Hypothalamus (tissue), 51 donors: ENCODE measurements around the gene SELE.

Experiments
- DNase-seq, 51 donors: peaks; one replicate each; lab custom pipeline; 2025; lab: John Stamatoyannopoulos, UW

The SELE gene

GRCh38 chr1:169733924-169734323 is at the start of gene SELE:
Gene SELE, minus strand, starts transcription at chr1:169734079. Its CDS starts 467 bp downstream, at chr1:169733612.
- DNase-seq: no peak

- DNase-seq: no peak
Measured at GRCh38 chr1:169782596-169782995, 48.7 kb upstream of the SELE start.

- no peak for DNase-seq
Measured at GRCh38 chr1:169779970-169780369, 46.1 kb upstream of the SELE start.

- no peak for DNase-seq
Measured at GRCh38 chr1:169779150-169779549, 45.3 kb upstream of the SELE start.

GRCh38 chr1:169776440-169776839 is 42.6 kb upstream of the SELE start:
- DNase-seq: no peak

GRCh38 chr1:169768161-169768560 is 34.3 kb upstream of the SELE start:
- no peak for DNase-seq

- no peak for DNase-seq
Measured at GRCh38 chr1:169765580-169766331, 31.9 kb upstream of the SELE start.

- no peak for DNase-seq
Measured at GRCh38 chr1:169764919-169765318, 31.0 kb upstream of the SELE start.

- no peak for DNase-seq
Measured at GRCh38 chr1:169762699-169763098, 28.8 kb upstream of the SELE start.

GRCh38 chr1:169759038-169759437 is 25.2 kb upstream of the SELE start:
- DNase-seq: no peak

- no peak for DNase-seq
Measured at GRCh38 chr1:169753549-169753948, 19.7 kb upstream of the SELE start.

GRCh38 chr1:169750041-169750440 is 16.2 kb upstream of the SELE start:
- DNase-seq: no peak

- DNase-seq: no peak
Measured at GRCh38 chr1:169746550-169746949, 12.7 kb upstream of the SELE start.

- no peak for DNase-seq
Measured at GRCh38 chr1:169745015-169745861, 11.4 kb upstream of the SELE start.

GRCh38 chr1:169741666-169742394 is 8.0 kb upstream of the SELE start:
- DNase-seq: no peak

GRCh38 chr1:169739980-169740379 is 6.1 kb upstream of the SELE start:
- DNase-seq: no peak

GRCh38 chr1:169731446-169731845 is 2.4 kb downstream of the SELE start:
- no peak for DNase-seq

- DNase-seq: no peak
Measured at GRCh38 chr1:169729991-169730390, 3.9 kb downstream of the SELE start.

- no peak for DNase-seq
Measured at GRCh38 chr1:169727307-169727706, 6.6 kb downstream of the SELE start.

- no peak for DNase-seq
Measured at GRCh38 chr1:169726851-169727250, 7.0 kb downstream of the SELE start.

GRCh38 chr1:169725930-169726329 is 7.9 kb downstream of the SELE start:
- DNase-seq: no peak
